Activated CD4-positive, alpha-beta T cell treated with anti-CD3 and anti-CD28 coated beads, Interleukin-2, amount 50 U/mL, for 48 hours (primary cell): ENCODE results near the gene CYP27B1.

Experiments used
- DNase-seq, 2 experiments: peaks; one replicate each; pipeline ENCODE4 v3.0.0-alpha.2; 2020

Gene CYP27B1

GRCh38 chr12:57765003-57765697 is 1.7 kb downstream of the CYP27B1 start:
- DNase-seq, result peak; percentile 67 to 76

DNA sequence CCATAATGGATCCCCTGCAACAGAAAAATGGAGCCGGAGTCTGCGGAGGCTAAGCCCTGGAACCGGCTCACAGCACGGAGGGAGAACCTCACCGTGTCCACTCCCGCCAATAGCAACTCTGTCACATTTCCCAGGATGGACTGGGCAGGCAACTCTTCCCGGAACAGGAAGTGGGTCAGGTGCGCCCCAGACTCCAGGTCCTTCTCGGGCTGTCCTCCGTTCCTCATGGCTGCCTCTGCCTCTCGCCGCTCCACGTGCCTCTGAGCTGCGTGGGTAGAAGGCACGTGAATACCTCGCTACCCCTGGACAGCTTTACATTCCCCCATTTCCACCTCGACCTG is 2.2 kb downstream of the CYP27B1 start:
- DNase-seq, result peak; percentile 47 to 58

GRCh38 chr12:57763881-57764661 is 2.8 kb downstream of the CYP27B1 start:
- no peak for DNase-seq

DNA sequence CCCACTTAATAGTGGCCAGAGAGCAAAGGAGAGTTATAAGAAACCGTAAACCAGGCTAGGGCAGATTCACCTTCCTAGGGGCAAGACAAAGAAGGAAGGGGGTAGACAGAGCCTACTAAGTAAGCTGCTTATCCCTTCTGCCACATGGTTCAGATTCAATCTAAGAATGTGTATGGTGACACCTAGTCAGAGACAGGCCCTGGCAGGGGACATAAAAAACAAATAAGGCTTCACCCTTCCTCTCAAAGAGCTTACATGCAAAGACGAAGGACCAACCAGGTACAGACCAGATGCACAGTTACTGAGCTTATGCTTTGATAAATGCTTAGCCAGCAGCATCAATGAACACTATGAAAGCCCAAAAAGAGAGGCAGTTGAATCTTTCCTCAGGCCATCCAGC is 4.4 kb downstream of the CYP27B1 start:
- DNase-seq, result no peak

- DNase-seq, result no peak
Observed at GRCh38 chr12:57761391-57761998, 5.4 kb downstream of the CYP27B1 start.

GRCh38 chr12:57760347-57760982 is 6.4 kb downstream of the CYP27B1 start:
- DNase-seq, result no peak

GRCh38 chr12:57759360-57759980 is 7.4 kb downstream of the CYP27B1 start:
- DNase-seq, result peak; percentile 30 to 51

- DNase-seq, result no peak
Observed at GRCh38 chr12:57758552-57759359, 8.1 kb downstream of the CYP27B1 start.

GRCh38 chr12:57757771-57758170 is 9.1 kb downstream of the CYP27B1 start:
- DNase-seq, result no peak

- peak; percentile 74 to 82 for DNase-seq
Observed at GRCh38 chr12:57756406-57757341, 10.2 kb downstream of the CYP27B1 start.

GRCh38 chr12:57755454-57756372 is 11.2 kb downstream of the CYP27B1 start:
- DNase-seq, result peak; percentile 25 to 41

DNA sequence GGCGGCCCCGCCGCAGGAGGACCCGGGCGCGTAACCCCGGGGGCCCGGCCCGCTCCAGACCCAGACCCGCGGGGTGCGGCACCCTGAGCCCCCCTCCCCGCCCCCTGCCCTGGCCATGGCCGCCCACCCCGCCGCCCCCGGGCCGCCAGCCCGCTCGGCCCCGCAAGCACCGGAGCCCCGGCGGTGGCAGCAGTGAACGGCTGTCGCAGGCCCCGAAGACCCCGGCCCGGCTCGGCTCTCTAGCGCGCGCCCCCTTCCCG is 11.8 kb downstream of the CYP27B1 start:
- DNase-seq, result no peak

DNA sequence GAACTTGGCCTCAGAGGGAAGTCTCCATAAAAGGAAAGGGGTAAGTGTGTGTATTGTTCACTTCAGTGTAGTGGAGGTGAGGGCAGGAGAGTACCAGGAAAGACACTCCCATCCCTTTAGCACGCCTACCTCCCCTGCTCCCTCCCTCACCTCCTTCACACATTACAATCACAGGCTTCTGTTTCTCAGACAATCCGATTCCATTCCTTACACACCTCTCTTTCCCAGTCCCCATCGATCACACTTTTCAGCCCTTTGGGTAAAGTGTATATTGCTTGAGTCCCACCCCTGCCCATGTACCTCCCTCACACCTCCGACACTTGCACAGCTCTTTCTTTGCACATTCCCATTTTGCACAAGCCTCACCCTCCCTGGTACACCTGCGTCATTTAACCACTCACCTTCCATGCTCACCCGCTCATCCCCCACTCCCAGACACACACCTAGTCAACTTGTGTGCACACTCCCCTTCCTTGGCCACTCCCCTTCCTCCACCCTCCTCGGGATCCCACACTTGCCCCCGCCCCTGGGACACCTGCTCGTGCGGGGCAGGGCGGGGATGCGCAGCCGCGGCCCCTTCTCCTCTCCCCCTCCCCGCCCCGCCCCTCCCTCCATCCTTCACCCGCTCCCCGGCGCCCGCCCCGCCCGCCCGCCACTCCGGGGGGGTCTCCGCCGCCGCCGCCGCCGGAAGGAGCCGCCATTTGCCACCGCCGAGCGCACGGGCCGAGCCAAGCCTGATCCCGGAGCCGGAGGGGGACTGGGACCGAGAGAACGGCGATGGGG is 12.3 kb downstream of the CYP27B1 start, which contains the start of gene MARCHF9:
MARCHF9 (plus strand) TSS at position 693 of the 783 bp plus-strand sequence. CDS start 426 bp downstream, outside the sequence.
- DNase-seq, result peak; percentile 88 to 93

GRCh38 chr12:57753756-57754337 is 13.0 kb downstream of the CYP27B1 start:
- no peak for DNase-seq

GRCh38 chr12:57752668-57753000 is 14.2 kb downstream of the CYP27B1 start:
- DNase-seq, result no peak

GRCh38 chr12:57751788-57752667 is 14.8 kb downstream of the CYP27B1 start, which contains the start of gene CDK4:
TSS of gene CDK4 (minus strand) at chr12:57752310. CDS start at chr12:57751717, 593 bp downstream.
- DNase-seq, result peak; percentile 98 to 99

DNA sequence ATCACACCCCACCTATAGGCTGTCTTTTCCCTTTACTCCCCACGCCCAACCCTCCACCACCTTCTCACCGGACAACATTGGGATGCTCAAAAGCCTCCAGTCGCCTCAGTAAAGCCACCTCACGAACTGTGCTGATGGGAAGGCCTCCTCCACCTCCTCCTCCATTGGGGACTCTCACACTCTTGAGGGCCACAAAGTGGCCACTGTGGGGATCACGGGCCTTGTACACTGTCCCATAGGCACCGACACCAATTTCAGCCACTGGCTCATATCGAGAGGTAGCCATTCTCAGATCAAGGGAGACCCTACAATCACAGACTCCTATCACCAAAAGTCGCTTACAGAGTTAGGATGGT is 15.5 kb downstream of the CYP27B1 start:
- DNase-seq, result no peak
